ENCODE results near the gene ARHGAP27. TPM values are rescaled to one million over a fixed set of nuclear protein-coding genes. Genes with fewer than 3 reads are reported as not detected.
"Not testable (repeated sequence)": the region's sequence is repeated elsewhere in the genome, so short reads cannot be mapped to it uniquely, and the experiment has no call there.

The ARHGAP27 gene
- polyA plus RNA-seq, 3 donors, result 6.7 to 33.4 (median 25.4) TPM

DNA sequence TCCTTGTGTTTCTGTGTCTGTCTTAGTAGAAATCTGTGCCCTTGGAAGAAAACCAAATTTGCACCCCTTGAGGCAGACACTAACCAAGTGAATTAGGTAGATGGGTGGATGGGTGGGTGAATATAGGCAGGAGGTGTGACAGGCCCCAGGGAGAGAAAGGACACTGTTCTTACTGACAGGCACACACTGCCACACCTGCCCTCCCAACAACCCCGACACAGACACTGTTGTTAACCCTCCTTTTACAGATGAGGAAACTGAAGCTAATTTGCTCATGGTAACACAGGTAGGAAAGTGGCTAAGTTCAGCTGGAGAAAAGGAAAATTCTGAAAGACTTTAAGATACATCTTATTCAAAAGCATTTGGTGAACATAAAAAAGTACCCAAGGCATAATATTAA lies 15.8 kb upstream of the ARHGAP27 start:
- H3K27ac ChIP-seq (ENCODE audit: low read depth, low read length), result not testable (repeated sequence)
- WGBS, 3 donors, result 100% methylated on average over 1 of the region's 1 CpG

DNA sequence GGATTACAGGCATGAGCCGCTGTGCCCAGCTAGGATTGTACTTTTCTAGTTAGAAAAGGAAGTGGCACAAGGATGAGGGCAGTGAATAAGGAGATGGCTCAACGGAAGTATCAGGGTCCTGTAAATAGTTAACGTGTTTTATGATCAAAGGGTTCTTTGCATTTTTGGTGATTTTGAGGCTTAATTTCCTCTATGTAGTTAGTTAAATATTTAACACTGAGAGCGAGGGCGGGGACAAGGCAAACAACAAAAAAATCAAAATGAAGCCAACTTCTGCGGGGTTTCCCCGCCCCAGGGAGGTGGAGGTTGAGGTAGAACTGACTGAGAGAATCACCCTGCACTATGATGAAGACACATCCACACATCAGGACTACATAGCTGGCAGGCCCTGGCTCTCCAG lies 15.4 kb upstream of the ARHGAP27 start:
- 68 to 85% (median 80%) methylated on average over 7 of the region's 7 CpGs for WGBS, 3 donors
- not testable (repeated sequence) for H3K27ac ChIP-seq (ENCODE audit: low read depth, low read length)

DNA sequence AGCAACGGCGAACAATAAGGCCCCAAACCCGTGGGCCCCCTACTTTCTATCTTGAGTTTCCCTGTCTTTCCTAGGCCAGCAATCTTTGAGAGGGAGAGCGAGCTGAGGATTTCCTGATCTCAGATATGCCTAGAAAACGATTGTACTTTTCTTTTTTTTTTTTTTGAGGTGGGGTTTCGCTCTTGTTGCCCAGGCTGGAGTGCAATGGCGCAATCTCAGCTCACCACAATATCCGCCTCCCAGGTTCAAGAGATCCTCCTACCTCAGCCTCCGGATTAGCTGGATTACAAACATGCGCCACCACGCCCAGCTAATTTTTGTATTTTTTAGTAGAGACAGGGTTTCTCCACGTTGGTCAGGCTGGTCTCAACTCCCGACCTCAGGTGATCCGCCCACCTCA lies 15.0 kb upstream of the ARHGAP27 start:
- WGBS, 3 donors, result 52 to 83% (median 66%) methylated on average over 12 to 14 of the region's 14 CpGs
- not testable (repeated sequence) for H3K27ac ChIP-seq (ENCODE audit: low read depth, low read length)

DNA sequence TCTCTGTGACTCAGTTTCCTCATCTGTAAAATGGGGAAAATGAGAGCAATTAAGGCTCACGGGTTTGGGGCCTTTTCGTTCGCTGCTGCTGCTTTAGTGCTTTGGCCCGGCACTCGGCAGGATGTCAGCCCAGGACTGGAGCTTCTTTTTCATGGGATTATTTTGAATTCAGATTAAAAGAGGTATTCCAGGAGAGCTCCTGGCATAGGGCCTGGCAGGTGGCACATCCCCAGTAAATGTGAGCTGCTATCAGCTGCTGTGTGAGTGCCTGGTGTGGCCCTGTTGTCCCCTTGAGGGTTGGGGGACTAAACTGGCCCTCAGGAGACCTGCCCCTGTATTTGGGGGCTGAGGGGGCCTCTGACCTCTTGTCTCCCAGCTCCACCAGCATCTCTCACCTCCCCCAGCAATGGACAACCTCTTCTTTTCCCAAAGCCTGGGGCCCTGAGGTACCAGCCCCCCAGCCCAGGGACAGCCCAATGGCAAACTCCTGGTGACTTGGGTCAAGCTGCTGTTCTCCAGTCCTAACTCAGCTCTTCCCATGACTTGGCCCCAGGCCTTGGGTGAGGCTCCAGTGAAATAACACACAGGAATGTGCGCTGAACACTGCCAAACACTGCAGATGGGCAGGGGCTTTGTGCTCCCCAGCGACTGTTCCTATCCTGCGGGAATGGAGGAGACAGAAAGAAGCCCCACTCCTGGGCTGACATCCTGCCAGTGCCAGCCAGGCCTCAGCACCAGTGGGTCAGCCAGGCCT lies 14.4 kb upstream of the ARHGAP27 start:
- not testable (repeated sequence) for H3K27ac ChIP-seq (ENCODE audit: low read depth, low read length)
- 70 to 94% (median 77%) methylated on average over 8 of the region's 8 CpGs for WGBS, 3 donors

DNA sequence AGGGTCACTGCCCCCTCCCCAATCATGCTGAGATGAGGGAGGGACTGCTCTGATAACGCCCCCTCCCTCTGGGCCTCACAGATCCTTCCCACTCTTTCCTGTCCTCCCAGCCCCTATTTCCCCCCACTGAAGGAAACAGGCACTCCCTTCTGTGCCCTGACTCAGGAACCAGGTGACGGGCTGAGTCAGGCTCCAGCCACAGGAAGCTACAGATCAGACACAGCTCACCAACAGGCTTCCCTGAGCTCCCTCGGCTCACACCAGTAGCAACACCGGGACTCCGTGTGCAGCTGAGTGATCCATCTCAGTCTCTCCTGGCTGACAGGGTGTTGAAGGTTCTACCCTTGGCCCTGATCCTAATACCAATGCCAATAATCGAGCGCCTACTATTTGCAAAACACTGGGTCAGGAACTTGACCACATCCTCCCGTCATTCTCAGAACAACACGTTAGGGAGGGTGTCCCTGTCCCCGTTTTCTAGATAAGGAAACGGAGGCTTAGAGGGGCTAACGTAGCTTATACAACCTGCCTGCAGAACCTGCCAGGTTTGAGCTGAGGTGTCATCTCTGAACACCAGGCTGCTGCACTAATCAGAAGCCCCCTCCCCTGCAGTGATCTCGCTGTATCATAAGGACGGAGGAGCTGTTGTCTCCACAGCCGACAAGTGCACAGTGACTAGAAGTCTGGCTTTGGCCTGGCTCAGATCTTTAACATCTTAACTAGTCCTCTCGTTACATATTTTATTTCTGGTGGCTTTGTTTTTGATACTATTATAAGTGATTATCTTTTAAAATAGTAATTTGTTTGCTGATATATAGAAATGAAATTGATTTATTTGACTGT lies 13.5 kb upstream of the ARHGAP27 start:
- 33 to 72% (median 42%) methylated on average over 15 to 16 of the region's 16 CpGs for WGBS, 3 donors
- not testable (repeated sequence) for H3K27ac ChIP-seq (ENCODE audit: low read depth, low read length)

DNA sequence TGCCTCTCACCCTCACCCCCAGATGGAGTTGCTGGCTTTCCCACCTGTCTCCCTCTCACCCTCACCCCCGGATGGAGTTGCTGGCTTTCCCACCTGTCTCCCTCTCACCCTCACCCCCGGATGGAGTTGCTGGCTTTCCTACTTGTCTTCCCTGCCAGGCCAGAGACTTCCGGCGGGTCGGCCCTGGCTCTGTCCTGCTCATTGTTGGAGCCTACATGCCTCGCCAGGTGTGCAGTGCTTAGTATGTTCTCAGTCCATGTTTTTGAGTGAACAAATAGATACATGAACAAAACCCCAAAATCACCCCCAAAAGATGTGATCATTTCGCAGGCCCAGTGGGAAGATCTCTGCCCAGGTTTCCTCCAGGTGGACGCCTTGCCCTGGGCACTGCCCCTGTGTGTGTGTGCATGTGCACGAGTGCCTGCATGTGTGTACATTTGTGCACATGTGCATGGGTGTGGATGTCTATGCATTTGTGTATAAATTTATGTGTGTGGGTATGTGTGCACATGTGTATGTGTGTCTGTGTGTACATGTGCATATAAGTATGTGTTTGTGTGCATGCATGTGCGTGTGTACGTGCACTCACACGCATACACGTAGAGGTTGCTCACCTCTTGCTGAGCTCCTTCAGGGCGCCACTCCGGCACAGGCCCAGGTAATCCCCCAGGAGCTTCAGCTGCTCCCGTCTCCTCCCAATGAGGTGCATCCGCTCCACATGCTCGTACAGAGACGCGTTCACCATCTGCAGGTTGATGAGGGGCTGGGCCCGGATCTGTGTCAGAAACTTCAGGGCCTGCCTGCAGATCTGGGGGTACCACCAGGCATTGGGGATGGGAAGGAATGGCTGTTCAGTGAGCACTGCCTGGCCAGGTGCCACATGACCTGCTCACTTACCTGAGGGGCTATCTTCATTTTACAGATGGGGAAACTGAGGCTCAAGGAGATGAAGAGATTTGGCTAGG lies 12.5 kb upstream of the ARHGAP27 start:
- 81 to 88% (median 83%) methylated on average over 21 of the region's 21 CpGs for WGBS, 3 donors
- not testable (repeated sequence) for H3K27ac ChIP-seq (ENCODE audit: low read depth, low read length)

DNA sequence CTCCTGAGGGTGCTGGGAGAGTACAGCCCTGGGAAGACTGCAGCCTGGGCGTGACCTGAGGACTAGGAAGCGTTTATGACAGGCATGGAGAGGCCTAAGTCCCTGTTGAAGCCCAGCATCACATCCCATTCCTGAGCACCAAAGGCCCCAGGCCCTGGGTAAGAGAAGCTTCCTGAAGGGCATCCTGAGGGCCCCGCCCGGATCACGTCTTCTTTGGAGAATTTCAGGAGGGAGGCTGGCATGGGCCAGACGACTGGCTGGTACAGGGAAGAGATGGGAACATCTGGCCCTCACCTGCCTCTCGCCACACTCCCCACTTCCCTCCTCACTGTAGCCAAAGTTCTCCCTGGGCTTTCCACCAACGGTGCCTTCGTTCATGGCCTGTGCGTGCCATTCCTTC lies 11.6 kb upstream of the ARHGAP27 start:
- WGBS, 3 donors, result 84 to 86% (median 84%) methylated on average over 8 to 10 of the region's 10 CpGs
- H3K27ac ChIP-seq (ENCODE audit: low read depth, low read length), result not testable (repeated sequence)

DNA sequence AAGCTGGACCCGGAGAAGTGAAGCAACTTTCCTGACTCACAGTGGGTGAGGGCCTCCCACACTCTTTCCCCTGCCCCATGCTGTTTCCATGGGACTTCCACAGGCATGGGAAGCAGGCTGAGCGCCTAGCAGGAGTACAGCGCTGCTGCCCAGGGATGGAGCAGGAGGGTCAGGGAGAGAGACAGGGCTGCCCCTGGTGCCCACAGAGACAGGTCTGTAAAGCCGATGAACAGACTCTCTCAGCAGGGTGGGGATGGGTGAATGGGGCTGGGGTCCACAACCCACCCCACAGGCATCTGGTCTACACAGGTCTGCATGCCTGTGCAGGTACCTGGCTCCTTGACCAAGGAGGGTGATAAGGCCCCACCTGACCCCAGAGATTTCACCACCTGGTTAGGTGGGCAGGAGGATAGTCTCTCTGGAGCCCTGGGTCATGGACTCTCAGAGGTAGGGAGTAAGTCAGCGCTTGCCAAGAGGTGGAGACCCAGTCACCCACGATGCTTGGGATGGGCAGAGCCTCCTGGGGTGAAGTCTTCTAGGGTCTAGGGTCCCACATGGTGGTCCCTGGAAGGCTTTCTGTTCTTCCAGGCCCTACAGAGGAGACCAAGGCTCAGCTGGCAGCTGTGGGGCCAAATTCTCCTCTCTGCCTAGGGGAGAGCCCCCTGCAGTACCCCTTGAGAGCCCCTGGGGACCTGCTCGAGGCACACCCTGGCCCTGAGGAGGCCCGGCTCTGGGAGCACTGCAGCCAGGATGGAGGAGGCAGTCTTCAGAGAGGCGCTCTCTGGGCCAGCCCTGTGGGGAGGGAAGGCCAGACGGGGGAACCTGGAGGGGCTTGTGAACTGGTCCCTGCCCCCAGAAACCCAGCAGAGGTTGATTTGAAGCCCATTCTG lies 10.9 kb upstream of the ARHGAP27 start:
- not testable (repeated sequence) for H3K27ac ChIP-seq (ENCODE audit: low read depth, low read length)
- WGBS, 3 donors, result 87 to 90% (median 89%) methylated on average over 8 to 10 of the region's 10 CpGs

DNA sequence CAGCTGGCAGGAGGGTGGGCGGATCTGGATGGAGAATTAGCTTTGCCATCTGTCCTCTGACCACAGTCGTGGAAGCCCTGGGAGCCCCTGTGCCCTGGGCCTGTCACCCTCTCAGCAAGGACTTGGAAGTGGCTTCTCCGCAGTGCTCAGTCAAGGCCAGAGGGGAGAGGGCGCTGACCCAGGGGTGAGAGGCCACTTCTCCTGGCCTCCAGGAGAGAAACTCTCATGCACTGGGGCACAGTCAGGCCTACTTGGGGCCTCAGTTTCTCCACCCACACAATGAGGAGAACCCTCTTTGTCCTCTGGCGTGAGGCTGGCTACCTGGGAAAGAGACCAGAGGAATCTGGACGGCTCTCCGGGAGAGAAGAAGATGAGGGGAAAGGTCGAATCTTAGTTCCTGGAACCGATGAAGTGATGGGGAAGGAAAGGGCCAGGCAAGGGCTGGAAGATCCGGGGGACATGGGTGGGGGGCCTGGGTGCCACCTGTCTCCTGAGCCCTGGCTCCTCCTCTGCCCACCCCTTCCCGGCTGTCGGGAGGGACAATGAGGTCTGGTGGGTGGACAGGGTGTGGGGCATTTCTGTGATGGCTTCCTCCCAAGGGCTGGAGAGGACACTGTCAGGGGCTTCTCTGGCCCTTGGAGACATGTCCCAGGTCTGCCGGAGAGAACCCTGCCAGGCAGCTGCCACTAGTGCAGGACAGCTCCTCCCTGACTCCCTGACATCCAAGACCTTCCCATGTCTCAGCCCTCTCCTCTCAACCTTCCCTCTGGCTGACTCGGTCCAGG lies 9.0 kb upstream of the ARHGAP27 start:
- H3K27ac ChIP-seq (ENCODE audit: low read depth, low read length), result no peak overlapping the region
- WGBS, 3 donors, result 72 to 80% (median 79%) methylated on average over 13 to 14 of the region's 14 CpGs

DNA sequence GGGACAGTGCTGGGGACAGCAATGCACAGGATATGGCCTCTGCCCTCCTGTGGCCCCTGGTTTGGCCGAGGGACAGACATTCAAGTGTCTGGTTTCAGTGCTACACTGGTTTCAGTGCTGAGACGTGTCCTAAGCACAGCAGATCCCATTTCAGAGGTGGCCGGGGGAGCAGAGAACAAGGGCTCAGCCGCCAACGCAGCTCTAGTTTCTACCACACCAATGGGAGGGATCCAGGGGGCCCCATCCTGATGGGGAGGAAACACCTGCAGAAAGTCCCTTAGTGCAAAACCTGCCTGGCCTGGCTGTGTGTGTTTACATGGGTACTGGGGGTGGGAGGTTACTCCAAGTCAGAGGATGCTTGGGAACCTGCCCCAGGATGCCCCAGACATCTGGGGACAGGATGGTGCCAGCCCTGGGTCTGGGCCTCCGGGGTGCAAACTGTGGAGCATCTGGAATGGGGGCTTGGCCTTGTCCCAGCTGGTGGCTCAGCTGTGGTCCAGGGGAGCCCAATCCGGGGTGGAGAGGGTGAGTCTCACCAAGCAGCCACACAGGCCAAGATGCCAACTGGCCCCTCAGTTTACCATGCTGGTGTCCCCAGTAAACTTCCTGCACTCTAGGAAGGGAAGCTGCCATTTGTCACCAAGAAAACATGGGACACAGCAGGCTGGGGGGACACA lies 8.3 kb upstream of the ARHGAP27 start:
- H3K27ac ChIP-seq (ENCODE audit: low read depth, low read length), result not testable (repeated sequence)
- 49 to 77% (median 56%) methylated on average over 6 to 7 of the region's 7 CpGs for WGBS, 3 donors

DNA sequence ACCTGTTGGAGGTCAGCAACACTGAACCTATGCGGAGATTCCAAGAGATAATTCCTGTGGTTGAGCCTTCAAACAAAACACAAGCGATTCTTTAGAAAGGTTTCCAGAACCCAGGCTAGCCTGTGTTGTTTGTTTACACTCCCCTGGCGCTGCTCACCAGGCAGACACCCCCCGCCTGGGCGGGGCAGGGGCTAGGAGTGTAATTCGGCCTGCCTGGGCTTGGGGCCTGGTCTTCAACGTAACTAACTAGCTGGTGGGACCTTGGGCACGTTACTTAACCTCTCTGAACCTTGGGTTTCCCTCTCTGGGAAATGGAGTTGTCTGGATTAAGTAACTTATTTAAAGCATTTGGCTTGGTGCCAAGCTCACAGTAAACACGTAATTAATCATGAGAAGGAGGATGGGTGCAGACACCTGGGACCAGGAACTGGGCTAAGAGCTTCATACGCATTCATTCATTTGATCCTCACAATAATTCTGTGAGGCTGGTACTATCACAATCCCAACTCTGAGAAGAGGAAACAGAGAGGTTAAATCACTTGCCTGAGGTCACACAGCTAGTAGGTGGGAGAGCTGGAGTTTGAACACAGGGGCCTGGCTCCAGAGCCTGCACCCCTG lies 7.6 kb upstream of the ARHGAP27 start:
- 60 to 63% (median 61%) methylated on average over 10 of the region's 10 CpGs for WGBS, 3 donors
- H3K27ac ChIP-seq (ENCODE audit: low read depth, low read length), result no peak overlapping the region

DNA sequence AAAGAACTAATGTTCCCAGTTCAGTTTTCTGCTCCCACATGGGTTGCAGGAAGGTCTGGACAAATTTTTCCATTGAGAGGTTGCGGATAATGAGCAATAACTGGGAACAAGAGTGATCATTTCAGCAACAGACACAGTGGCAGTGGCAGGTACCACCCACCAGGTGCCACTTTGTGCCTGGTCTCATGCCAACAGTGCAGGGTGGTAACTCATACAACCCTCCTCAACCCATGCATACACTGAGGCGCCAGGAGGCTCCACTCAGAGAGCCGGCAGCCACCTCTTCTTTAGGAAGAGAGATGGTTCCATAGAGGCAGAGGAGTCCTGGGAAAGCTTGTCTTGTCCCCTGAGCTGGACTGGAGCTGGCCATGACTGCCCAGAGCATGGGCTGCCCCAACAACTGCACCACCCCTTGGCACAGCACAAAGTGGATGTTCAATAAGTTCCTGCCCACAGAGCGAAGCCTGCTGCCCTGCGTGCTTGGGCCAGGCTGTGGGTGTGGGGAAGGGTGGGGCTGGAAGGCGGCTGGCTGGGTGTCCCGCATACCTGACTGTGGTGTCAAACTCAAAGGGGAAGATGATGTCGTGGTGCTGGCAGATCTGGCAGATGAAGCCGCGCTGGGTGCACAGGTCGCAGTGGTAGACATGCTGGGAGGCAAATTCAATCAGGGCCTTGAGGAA lies 6.4 kb upstream of the ARHGAP27 start:
- 85 to 92% (median 90%) methylated on average over 11 of the region's 11 CpGs for WGBS, 3 donors
- no peak overlapping the region for H3K27ac ChIP-seq (ENCODE audit: low read depth, low read length)

DNA sequence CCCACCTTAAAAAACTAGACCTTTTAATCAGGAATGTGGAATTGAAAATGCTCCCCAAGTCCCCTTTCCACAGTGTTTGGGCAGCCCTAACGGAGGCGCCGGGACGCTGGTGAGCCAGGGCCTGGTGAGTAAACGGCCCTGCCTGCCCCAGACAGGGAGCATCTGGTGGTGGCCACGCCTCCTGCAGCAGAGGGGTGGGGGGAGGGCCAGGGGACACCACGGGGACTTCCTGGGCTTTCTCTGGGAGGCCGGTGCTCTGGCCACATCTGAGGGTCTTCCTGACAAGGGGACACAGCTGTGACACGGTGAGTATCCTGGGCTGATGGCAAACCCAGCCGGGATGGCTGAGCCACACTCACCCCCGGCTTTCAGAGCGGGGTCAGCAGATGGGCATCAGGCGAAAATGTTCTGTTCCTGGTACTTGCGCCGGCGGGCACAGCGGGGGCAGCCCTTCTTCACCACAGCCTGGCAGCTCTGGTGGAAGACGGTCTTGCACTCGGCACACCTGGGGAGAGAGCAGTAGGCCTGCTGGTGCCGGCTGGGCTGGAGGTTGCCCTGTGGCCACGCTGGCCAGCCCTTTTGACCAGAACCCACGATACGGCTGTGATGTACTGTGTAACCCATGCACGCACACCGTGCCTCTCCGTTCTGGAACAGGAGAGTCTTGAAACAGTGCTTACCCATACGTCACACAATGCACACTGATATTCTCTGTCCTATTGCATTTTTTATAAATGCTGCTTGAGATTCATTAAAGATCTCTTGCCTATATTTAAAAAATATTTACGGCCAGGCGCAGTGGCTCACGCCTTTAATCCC lies 5.0 kb upstream of the ARHGAP27 start:
- no peak overlapping the region for H3K27ac ChIP-seq (ENCODE audit: low read depth, low read length)
- 86 to 90% (median 86%) methylated on average over 29 to 30 of the region's 30 CpGs for WGBS, 3 donors

DNA sequence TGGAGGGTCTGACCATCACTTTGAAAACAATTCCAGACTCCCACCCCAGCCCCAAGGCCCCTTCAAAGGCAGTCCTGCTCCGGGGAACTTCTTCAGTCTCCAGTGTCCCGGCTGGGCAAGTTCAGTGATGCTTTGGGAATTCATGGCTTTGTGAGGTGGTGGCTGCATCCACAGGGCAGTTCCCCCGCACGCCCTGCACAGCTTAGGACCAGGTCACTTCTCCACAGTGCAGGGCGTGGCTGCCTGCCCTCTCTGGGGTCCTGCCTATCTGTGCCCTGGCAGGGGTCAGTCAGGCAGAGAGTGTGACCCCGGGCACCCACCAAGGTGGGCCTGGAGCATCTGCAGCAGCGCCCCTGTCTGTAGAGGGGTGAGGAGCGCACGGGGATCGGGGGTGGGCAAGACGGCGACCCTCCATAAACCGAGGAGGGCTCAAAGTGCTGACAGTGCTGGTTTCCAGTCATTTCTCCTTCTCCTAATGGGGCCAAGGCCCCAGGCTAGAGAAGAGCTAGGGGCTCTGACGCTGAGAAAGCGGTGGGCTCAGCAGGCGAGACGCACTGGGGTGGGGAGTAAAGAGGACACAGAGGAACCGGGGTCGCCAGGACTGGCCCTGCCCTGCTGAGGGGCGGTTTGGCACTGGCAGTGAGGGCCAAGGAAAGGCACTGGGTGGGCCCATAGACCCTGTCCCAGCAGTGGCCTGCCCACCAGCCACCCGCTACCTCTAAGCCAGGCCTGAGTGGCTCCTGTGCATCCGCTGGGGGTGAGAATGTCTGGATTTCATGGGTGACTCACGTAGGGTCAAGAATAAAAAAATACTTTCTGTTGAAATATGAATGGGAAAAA lies 4.2 kb upstream of the ARHGAP27 start:
- 90 to 92% (median 91%) methylated on average over 23 of the region's 23 CpGs for WGBS, 3 donors
- H3K27ac ChIP-seq (ENCODE audit: low read depth, low read length), result no peak overlapping the region
